ENCODE measurements around the gene PRRC2A.

Gene PRRC2A

GRCh38 chr6:31626952-31627351 is 6.4 kb downstream of the PRRC2A start:
- DNase-seq (ENCODE audit: low spot score): no peak

- no peak for DNase-seq (ENCODE audit: low spot score)
Measured at GRCh38 chr6:31627690-31628287, 7.3 kb downstream of the PRRC2A start.

GRCh38 chr6:31629014-31629413 is 8.5 kb downstream of the PRRC2A start:
- DNase-seq (ENCODE audit: low spot score): no peak

- DNase-seq (ENCODE audit: low spot score): no peak
Measured at GRCh38 chr6:31630177-31630934, 9.8 kb downstream of the PRRC2A start.

- no peak for DNase-seq (ENCODE audit: low spot score)
Measured at GRCh38 chr6:31631209-31631608, 10.7 kb downstream of the PRRC2A start.

- DNase-seq (ENCODE audit: low spot score): no peak
Measured at GRCh38 chr6:31631681-31632278, 11.3 kb downstream of the PRRC2A start.

GRCh38 chr6:31632279-31632946 is 11.9 kb downstream of the PRRC2A start:
- DNase-seq (ENCODE audit: low spot score): no peak

- no peak for DNase-seq (ENCODE audit: low spot score)
Measured at GRCh38 chr6:31633447-31633846, 12.9 kb downstream of the PRRC2A start.

- DNase-seq (ENCODE audit: low spot score): no peak
Measured at GRCh38 chr6:31634131-31634530, 13.6 kb downstream of the PRRC2A start.

- no peak for DNase-seq (ENCODE audit: low spot score)
Measured at GRCh38 chr6:31634969-31635575, 14.6 kb downstream of the PRRC2A start.

GRCh38 chr6:31636698-31637596 is 16.4 kb downstream of the PRRC2A start:
- no peak for DNase-seq (ENCODE audit: low spot score)

- DNase-seq (ENCODE audit: low spot score): no peak
Measured at GRCh38 chr6:31639043-31639442, 18.5 kb downstream of the PRRC2A start.

GRCh38 chr6:31639449-31639861 is 18.9 kb downstream of the PRRC2A start:
- DNase-seq (ENCODE audit: low spot score): peak; percentile 55

- DNase-seq (ENCODE audit: low spot score): no peak
Measured at GRCh38 chr6:31640612-31641011, 20.1 kb downstream of the PRRC2A start.

GRCh38 chr6:31641370-31641769 is 20.9 kb downstream of the PRRC2A start:
- no peak for DNase-seq (ENCODE audit: low spot score)

GRCh38 chr6:31642798-31643570 is 22.5 kb downstream of the PRRC2A start:
- no peak for DNase-seq (ENCODE audit: low spot score)

GRCh38 chr6:31643818-31644454 is 23.4 kb downstream of the PRRC2A start:
- no peak for DNase-seq (ENCODE audit: low spot score)

GRCh38 chr6:31645325-31645724 is 24.8 kb downstream of the PRRC2A start:
- DNase-seq (ENCODE audit: low spot score): no peak

- peak; percentile 83 for DNase-seq (ENCODE audit: low spot score)
Measured at GRCh38 chr6:31651602-31652191, 31.2 kb downstream of the PRRC2A start.

Data from AG08396 (cell line).